HL-60 (cell line): ENCODE results near the gene RAB8B.

Experiments used
- GABPA ChIP-seq: IDR thresholded peaks from 2 replicates; pipeline ENCODE4 v1.6.1; 2012; ENCODE audit warnings: low read depth
- TF ChIP-seq, protein P1 (sequence below): IDR thresholded peaks from one replicate; pipeline ENCODE4 v1.5.1; 2011; ENCODE audit warnings: low read length, control low read depth, inconsistent platforms; ENCODE audit not compliant: insufficient read depth

DNA sequence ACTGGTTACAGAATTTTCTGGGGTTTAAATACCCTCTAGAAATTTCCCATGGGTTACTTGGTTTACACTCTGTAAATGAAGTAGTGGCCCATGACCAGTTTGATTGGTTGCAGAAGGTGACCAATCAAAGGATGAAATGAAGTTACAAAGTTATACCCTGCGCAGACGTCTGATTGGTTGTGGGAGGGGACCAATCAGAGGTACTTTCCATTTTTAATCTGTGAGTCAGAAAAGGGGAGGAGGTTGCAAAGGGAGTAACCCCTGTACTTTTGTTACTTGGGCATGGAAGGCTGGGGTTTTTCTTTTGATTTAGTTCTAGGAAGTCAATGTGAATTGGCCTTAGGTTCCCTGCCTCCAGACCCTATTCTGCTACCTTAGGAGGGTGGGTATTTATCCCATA, 69.3 kb downstream of the RAB8B start:
- TF ChIP-seq, protein P1, sequence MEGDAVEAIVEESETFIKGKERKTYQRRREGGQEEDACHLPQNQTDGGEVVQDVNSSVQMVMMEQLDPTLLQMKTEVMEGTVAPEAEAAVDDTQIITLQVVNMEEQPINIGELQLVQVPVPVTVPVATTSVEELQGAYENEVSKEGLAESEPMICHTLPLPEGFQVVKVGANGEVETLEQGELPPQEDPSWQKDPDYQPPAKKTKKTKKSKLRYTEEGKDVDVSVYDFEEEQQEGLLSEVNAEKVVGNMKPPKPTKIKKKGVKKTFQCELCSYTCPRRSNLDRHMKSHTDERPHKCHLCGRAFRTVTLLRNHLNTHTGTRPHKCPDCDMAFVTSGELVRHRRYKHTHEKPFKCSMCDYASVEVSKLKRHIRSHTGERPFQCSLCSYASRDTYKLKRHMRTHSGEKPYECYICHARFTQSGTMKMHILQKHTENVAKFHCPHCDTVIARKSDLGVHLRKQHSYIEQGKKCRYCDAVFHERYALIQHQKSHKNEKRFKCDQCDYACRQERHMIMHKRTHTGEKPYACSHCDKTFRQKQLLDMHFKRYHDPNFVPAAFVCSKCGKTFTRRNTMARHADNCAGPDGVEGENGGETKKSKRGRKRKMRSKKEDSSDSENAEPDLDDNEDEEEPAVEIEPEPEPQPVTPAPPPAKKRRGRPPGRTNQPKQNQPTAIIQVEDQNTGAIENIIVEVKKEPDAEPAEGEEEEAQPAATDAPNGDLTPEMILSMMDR, result no peak
- no peak for TF ChIP-seq GABPA
